Transverse colon (tissue), 4 donors: ENCODE measurements around the gene CLIP3. TPM values are rescaled to one million over a fixed set of nuclear protein-coding genes. Genes with fewer than 3 reads are reported as not detected.

ENCODE experiments used
- DNase-seq: peaks from one replicate; pipeline ENCODE4 v3.0.0-alpha.2; 2019
- H3K27ac ChIP-seq, 4 donors: fragments of 200-600 bp; sonication (generic); 2 replicates each; pipeline ENCODE4 v1.5.1; 2016 to 2018; ENCODE audit warnings: inconsistent platforms in 4 of 4
- H3K27me3 ChIP-seq: fragments of 200-600 bp; sonication (generic); 2 replicates; pipeline ENCODE4 v1.5.1; 2017; ENCODE audit warnings: inconsistent platforms
- H3K36me3 ChIP-seq, 4 donors: fragments of 200-600 bp; sonication (generic); 2 replicates each; pipeline ENCODE4 v1.5.1; 2017 to 2019; ENCODE audit warnings: inconsistent platforms in 4 of 4
- H3K4me1 ChIP-seq, 4 donors: fragments of 200-600 bp; sonication (generic); 2 replicates each; pipeline ENCODE4 v1.5.1; 2017 to 2020; ENCODE audit warnings: inconsistent platforms in 4 of 4
- H3K4me3 ChIP-seq, 4 donors: fragments of 200-600 bp; sonication (generic); 1 replicate in 1 of 4; 2 replicates in 3 of 4; pipeline versions ENCODE4 v1.5.1 to v1.6.1; 2017 to 2019; ENCODE audit warnings: inconsistent platforms in 4 of 4
- H3K9me3 ChIP-seq, 2 donors: fragments of 200-600 bp; sonication (generic); 2 replicates each; pipeline ENCODE4 v1.5.1; 2017 to 2019; ENCODE audit warnings: inconsistent platforms in 2 of 2
- EP300 ChIP-seq: sonication (generic); formaldehyde crosslinking; IDR thresholded peaks from one replicate; pipeline ENCODE4 v1.6.1; 2017; ENCODE audit warnings: antibody characterized with exemption, low read depth
- POLR2A ChIP-seq: fragments of 450-650 bp; IDR thresholded peaks from one replicate; pipeline ENCODE4 v1.6.1; 2016; ENCODE audit warnings: antibody characterized with exemption, mild to moderate bottlenecking, moderate library complexity
- POLR2AphosphoS5 ChIP-seq, 3 donors: sonication (generic); formaldehyde crosslinking; IDR thresholded peaks; one replicate each; pipeline ENCODE4 v1.6.1; 2016; ENCODE audit warnings: antibody characterized with exemption in 3 of 3
- WGBS, 2 donors: methylation state at CpG; one replicate each; pipeline ENCODE4 v1.1.5; 2018; ENCODE audit warnings: low coverage in 1 of 2; 5-methylcytosine and 5-hydroxymethylcytosine counted together
- in situ Hi-C, 4 donors: fragments of 200-750 bp; cut with MboI; loops; one replicate each; pipeline versions ENCODE4 v1.15.0 to v1.15.1; 2017; ENCODE audit warnings: low sequenced_read_pairs in 3 of 4, low pct_ligation_motif_present in 1 of 4, low pct_unique_long_range_greater_than_20kb in 1 of 4
- intact Hi-C: fragments of 100-400 bp; cut with DNase I; formaldehyde crosslinking; loops from one replicate; pipeline ENCODE4 v1.15.1; 2023; ENCODE audit warnings: low total_unique reads
- total RNA-seq, 4 donors: library from RNA; depleted of rRNA; stranded (reverse); fragments of >200 nt; gene quantifications; one replicate each; pipeline ENCODE4 v1.1.0, GENCODE V29; 2016
- TF ChIP-seq, protein P1 (sequence below), 5 experiments: fragments of 200-600 bp in 3 of 5; fragments of 450-650 bp in 2 of 5; sonication (generic) in 3 of 5; IDR thresholded peaks; 1 replicate in 2 of 5; 2 replicates in 3 of 5; pipeline ENCODE4 v1.5.1; 2016 to 2017; ENCODE audit warnings: antibody characterized with exemption in 5 of 5, inconsistent platforms in 3 of 5, mild to moderate bottlenecking in 2 of 5, moderate library complexity in 1 of 5

The CLIP3 gene
- total RNA-seq, 4 donors from 2014 or later, result 7.0 to 37.6 (median 23.5) TPM

DNA sequence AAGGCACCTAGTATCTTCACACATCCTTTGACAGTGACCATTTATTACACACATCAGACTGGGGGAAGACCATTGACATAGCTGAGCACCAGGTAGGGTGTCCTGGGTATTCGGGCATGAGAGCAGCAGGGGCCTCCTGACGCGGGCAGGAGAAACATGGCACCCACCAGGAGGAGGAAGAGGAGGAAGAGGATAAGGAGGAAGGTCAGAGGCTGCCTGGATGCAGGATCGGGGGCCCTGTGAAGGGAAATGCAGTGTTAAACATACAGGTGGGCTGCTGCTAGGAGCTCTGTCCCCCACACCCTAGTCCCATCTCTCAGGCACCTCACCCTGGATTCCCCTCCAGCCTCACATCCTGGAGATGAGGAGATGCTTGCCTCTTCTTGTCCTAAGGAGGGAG, 29.4 kb downstream of the CLIP3 start:
- DNase-seq, result no peak
- Histone ChIP-seq H3K36me3 (no peaks in the 10 kb centered on the region), H3K27me3 (no peaks in the 10 kb centered on the region), H3K27ac (no peak overlapping the region), H3K4me1 (peaks cover 8 to 16% (median 10%) of the 10 kb centered on the region in 4 donors), H3K4me3 (no peak overlapping the region), H3K9me3 (no peaks in the 10 kb centered on the region)
- 79 to 95% methylated on average over 4 of the region's 4 CpGs for WGBS, 2 donors
- TF ChIP-seq, protein P1, sequence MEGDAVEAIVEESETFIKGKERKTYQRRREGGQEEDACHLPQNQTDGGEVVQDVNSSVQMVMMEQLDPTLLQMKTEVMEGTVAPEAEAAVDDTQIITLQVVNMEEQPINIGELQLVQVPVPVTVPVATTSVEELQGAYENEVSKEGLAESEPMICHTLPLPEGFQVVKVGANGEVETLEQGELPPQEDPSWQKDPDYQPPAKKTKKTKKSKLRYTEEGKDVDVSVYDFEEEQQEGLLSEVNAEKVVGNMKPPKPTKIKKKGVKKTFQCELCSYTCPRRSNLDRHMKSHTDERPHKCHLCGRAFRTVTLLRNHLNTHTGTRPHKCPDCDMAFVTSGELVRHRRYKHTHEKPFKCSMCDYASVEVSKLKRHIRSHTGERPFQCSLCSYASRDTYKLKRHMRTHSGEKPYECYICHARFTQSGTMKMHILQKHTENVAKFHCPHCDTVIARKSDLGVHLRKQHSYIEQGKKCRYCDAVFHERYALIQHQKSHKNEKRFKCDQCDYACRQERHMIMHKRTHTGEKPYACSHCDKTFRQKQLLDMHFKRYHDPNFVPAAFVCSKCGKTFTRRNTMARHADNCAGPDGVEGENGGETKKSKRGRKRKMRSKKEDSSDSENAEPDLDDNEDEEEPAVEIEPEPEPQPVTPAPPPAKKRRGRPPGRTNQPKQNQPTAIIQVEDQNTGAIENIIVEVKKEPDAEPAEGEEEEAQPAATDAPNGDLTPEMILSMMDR (IDR thresholded peaks at IDR 0.05), result no peak
- no peak for TF ChIP-seq POLR2A
- TF ChIP-seq POLR2AphosphoS5 (IDR thresholded peaks at IDR 0.05), result no peak
- TF ChIP-seq EP300, result no peak
- intact Hi-C loops (no loop called here), in situ Hi-C loops (loop anchor here in 1 of 4 donors (10.0 kb wide), 1 partner anchor 52 kb away; the partner anchor contains the start of genes THAP8 and WDR62)

DNA sequence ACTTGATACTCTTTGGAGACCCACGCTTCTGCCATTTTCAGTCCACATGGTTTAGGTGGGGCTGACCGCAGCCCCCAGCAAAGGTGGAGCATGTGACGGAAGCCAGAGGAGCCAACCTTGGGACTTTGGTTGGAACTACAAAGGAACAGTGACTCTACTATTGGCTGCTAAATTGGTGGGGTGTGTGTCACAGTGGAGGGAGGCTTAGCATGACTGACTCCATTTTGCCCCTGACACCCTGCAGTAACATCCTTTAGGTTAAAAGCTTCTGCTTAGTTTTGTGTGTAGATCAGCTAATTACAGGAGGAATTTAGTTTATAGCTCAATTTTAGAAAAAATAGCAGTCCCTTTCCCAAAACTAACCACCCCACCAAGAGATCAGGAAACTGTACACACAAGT, 31.1 kb downstream of the CLIP3 start:
- TF ChIP-seq POLR2A, result no peak
- TF ChIP-seq POLR2AphosphoS5 (IDR thresholded peaks at IDR 0.05), result no peak
- TF ChIP-seq, protein P1 (IDR thresholded peaks at IDR 0.05), result no peak
- TF ChIP-seq EP300, result no peak
- intact Hi-C loops, result no loop called here
- Histone ChIP-seq H3K27ac (no peak overlapping the region), H3K4me3 (no peak overlapping the region), H3K9me3 (no peaks in the 10 kb centered on the region), H3K27me3 (no peaks in the 10 kb centered on the region), H3K36me3 (no peaks in the 10 kb centered on the region), H3K4me1 (peaks cover 9 to 23% (median 14%) of the 10 kb centered on the region in 4 donors)
- in situ Hi-C loops, result loop anchor here in 1 of 4 donors (10.0 kb wide), 1 partner anchor 53 kb away; the partner anchor contains the start of genes THAP8 and WDR62
- DNase-seq, result no peak
- 95% methylated on average over 3 of the region's 3 CpGs; no CpG with 5 or more reads in 1 of the 2 donors for WGBS, 2 donors

DNA sequence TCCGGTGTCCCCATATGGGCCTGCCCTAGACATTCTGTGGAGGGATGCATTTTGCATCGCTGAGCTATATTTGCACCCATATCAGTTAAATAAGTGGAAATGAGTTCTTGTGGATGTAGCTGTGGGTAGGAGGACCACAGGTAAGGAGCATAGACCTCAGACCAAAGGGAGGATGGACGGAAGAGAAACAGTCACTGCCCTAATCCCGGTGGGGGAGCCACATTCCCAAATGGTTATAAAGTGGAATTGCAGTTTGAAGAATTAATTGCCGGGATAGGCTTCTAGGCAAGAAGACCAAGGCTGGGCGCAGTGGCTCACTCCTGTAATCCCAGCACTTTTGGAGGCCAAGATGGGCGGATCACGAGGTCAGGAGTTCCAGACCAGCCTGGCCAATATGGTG, 35.9 kb downstream of the CLIP3 start:
- intact Hi-C loops, result loop anchor here (5.0 kb wide), 1 partner anchor 56 kb away; the partner anchor contains the start of genes THAP8 and WDR62
- 89 to 90% methylated on average over 6 to 8 of the region's 8 CpGs for WGBS, 2 donors
- peaks cover 20 to 35% (median 33%) of the 10 kb centered on the region in 4 donors for H3K4me1 ChIP-seq

More for the DNA sequence above, 35.9 kb downstream of the CLIP3 start:
- H3K9me3 ChIP-seq, result no peaks in the 10 kb centered on the region
- no peak for TF ChIP-seq POLR2A
- TF ChIP-seq POLR2AphosphoS5 (IDR thresholded peaks at IDR 0.05), result no peak
- no peak for TF ChIP-seq EP300
- TF ChIP-seq, protein P1 (IDR thresholded peaks at IDR 0.05), result no peak
- no peaks in the 10 kb centered on the region for H3K36me3 ChIP-seq
- peak overlapping the region in 2 of 4 donors; percentile 91 to 92 for H3K27ac ChIP-seq
- H3K27me3 ChIP-seq, result no peaks in the 10 kb centered on the region
- no peak for DNase-seq
- H3K4me3 ChIP-seq, result no peak overlapping the region
- in situ Hi-C loops, result no loop called here
